Stimulated activated CD4-positive, alpha-beta T cell treated with anti-CD3 and anti-CD28 coated beads, TNF-alpha, amount 100 ng/mL, for 48 hours (primary cell): ENCODE data around the gene CDC42EP3.

ENCODE experiments used
- DNase-seq, 3 donors: peaks; one replicate each; pipeline ENCODE4 v3.0.0-alpha.2; 2020; ENCODE audit warnings: low read depth in 3 of 3

The CDC42EP3 gene

GRCh38 chr2:37636381-37637066 lies 34.9 kb downstream of the CDC42EP3 start:
- no peak for DNase-seq

GRCh38 chr2:37635504-37636380 lies 35.7 kb downstream of the CDC42EP3 start:
- DNase-seq = peak; percentile 45 to 70 (median 53)

- peak in 1 of 3 donors; percentile 26 for DNase-seq
Measured at GRCh38 chr2:37634914-37635503, 36.4 kb downstream of the CDC42EP3 start.

- DNase-seq = no peak
Measured at GRCh38 chr2:37633845-37634244, 37.6 kb downstream of the CDC42EP3 start.

- DNase-seq = no peak
Measured at GRCh38 chr2:37633234-37633633, 38.2 kb downstream of the CDC42EP3 start.

- DNase-seq = no peak
Measured at GRCh38 chr2:37632310-37632709, 39.1 kb downstream of the CDC42EP3 start.

- no peak for DNase-seq
Measured at GRCh38 chr2:37631698-37632097, 39.7 kb downstream of the CDC42EP3 start.

GRCh38 chr2:37631292-37631691 lies 40.1 kb downstream of the CDC42EP3 start:
- no peak for DNase-seq

GRCh38 chr2:37630776-37631175 lies 40.7 kb downstream of the CDC42EP3 start:
- no peak for DNase-seq

- no peak for DNase-seq
Measured at GRCh38 chr2:37630301-37630700, 41.1 kb downstream of the CDC42EP3 start.

GRCh38 chr2:37629529-37629928 lies 41.9 kb downstream of the CDC42EP3 start:
- DNase-seq = no peak

- no peak for DNase-seq
Measured at GRCh38 chr2:37627710-37628109, 43.7 kb downstream of the CDC42EP3 start.

GRCh38 chr2:37625796-37626571 lies 45.5 kb downstream of the CDC42EP3 start:
- peak in 2 of 3 donors; percentile 41 to 48 for DNase-seq

- DNase-seq = no peak
Measured at GRCh38 chr2:37625156-37625555, 46.3 kb downstream of the CDC42EP3 start.

GRCh38 chr2:37623971-37624900 lies 47.2 kb downstream of the CDC42EP3 start:
- no peak for DNase-seq

- DNase-seq = no peak
Measured at GRCh38 chr2:37623406-37623805, 48.0 kb downstream of the CDC42EP3 start.

- DNase-seq = no peak
Measured at GRCh38 chr2:37622450-37623100, 48.9 kb downstream of the CDC42EP3 start.

GRCh38 chr2:37621199-37621598 lies 50.2 kb downstream of the CDC42EP3 start:
- no peak for DNase-seq

GRCh38 chr2:37619959-37620300 lies 51.5 kb downstream of the CDC42EP3 start:
- DNase-seq = no peak

GRCh38 chr2:37619230-37619958 lies 52.0 kb downstream of the CDC42EP3 start:
- DNase-seq = no peak
